ENCODE data around the gene HOXA5.

DNA sequence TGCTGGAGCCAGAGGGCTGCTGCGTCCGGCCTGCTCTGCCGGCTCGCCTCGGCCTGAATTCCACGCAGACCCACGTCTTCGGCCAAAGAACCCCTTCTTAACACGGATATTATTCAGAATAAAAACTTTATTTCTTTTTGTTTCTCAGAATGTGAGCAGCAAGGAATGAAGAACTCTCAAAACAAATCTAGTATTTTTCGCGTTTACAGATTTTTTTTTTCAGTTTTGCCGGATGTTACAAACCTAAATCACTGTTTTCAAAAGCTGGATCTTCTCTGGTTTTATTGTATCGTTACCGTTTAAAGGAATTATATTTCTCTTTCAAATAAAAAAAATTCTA is 36.6 kb downstream of the HOXA5 start:
- TF ChIP-seq, protein P1, sequence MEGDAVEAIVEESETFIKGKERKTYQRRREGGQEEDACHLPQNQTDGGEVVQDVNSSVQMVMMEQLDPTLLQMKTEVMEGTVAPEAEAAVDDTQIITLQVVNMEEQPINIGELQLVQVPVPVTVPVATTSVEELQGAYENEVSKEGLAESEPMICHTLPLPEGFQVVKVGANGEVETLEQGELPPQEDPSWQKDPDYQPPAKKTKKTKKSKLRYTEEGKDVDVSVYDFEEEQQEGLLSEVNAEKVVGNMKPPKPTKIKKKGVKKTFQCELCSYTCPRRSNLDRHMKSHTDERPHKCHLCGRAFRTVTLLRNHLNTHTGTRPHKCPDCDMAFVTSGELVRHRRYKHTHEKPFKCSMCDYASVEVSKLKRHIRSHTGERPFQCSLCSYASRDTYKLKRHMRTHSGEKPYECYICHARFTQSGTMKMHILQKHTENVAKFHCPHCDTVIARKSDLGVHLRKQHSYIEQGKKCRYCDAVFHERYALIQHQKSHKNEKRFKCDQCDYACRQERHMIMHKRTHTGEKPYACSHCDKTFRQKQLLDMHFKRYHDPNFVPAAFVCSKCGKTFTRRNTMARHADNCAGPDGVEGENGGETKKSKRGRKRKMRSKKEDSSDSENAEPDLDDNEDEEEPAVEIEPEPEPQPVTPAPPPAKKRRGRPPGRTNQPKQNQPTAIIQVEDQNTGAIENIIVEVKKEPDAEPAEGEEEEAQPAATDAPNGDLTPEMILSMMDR (tag by site-specific recombination; IDR thresholded peaks at IDR 0.05), result no peak
- TF ChIP-seq, protein P2, sequence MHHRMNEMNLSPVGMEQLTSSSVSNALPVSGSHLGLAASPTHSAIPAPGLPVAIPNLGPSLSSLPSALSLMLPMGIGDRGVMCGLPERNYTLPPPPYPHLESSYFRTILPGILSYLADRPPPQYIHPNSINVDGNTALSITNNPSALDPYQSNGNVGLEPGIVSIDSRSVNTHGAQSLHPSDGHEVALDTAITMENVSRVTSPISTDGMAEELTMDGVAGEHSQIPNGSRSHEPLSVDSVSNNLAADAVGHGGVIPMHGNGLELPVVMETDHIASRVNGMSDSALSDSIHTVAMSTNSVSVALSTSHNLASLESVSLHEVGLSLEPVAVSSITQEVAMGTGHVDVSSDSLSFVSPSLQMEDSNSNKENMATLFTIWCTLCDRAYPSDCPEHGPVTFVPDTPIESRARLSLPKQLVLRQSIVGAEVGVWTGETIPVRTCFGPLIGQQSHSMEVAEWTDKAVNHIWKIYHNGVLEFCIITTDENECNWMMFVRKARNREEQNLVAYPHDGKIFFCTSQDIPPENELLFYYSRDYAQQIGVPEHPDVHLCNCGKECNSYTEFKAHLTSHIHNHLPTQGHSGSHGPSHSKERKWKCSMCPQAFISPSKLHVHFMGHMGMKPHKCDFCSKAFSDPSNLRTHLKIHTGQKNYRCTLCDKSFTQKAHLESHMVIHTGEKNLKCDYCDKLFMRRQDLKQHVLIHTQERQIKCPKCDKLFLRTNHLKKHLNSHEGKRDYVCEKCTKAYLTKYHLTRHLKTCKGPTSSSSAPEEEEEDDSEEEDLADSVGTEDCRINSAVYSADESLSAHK (tag by site-specific recombination; IDR thresholded peaks at IDR 0.05), result no peak
